Body of pancreas (tissue), 4 donors: ENCODE results near the gene DLG2. TPM values are rescaled to one million over a fixed set of nuclear protein-coding genes. Genes with fewer than 3 reads are reported as not detected.

Experiments used
- ATAC-seq: fragments of 150-250 bp; one replicate; pipeline ENCODE4 v1.9.1; 2016
- DNase-seq, 4 donors: peaks; one replicate each; pipeline ENCODE4 v3.0.0-alpha.2; 2019
- H3K27ac ChIP-seq, 4 donors: fragments of 200-600 bp; sonication (generic); 1 replicate in 3 of 4; 2 replicates in 1 of 4; pipeline versions ENCODE4 v1.5.1 to v1.6.1; 2016 to 2019; ENCODE audit warnings: mild to moderate bottlenecking in 1 of 4, mixed read lengths in 1 of 4, moderate library complexity in 1 of 4
- H3K27me3 ChIP-seq, 2 donors: fragments of 200-600 bp; sonication (generic); one replicate each; pipeline ENCODE4 v1.6.0; 2016; ENCODE audit warnings: mild to moderate bottlenecking in 1 of 2
- H3K36me3 ChIP-seq, 2 donors: fragments of 200-600 bp; sonication (generic); replicated peaks in 1 of 2; 2 replicates each; pipeline ENCODE4 v1.5.1; 2016; ENCODE audit warnings: low read depth in 2 of 2; ENCODE audit not compliant: insufficient read depth in 1 of 2
- H3K4me1 ChIP-seq: fragments of 200-600 bp; sonication (generic); one replicate; pipeline ENCODE4 v1.6.0; 2016
- H3K4me3 ChIP-seq, 2 donors: fragments of 200-600 bp; sonication (generic); 1 replicate in 1 of 2; 2 replicates in 1 of 2; pipeline ENCODE4 v1.5.1; 2016 to 2019
- H3K9me3 ChIP-seq, 3 donors: fragments of 200-600 bp; sonication (generic); 1 replicate in 2 of 3; 2 replicates in 1 of 3; pipeline ENCODE4 v1.5.1; 2016
- CTCF ChIP-seq, 7 experiments: fragments of 450-650 bp in 4 of 7; fragments of 200-600 bp in 3 of 7; sonication (generic) in 3 of 7; IDR thresholded peaks; one replicate each; pipeline ENCODE4 v1.5.1; 2016 to 2019; ENCODE audit warnings: antibody characterized with exemption in 7 of 7
- POLR2A ChIP-seq, 3 donors: fragments of 450-650 bp; IDR thresholded peaks; one replicate each; pipeline ENCODE4 v1.6.1; 2016; ENCODE audit warnings: antibody characterized with exemption in 3 of 3, mild to moderate bottlenecking in 2 of 3
- WGBS, 2 donors: methylation state at CpG; one replicate each; pipeline ENCODE4 v1.1.5; 2017; 5-methylcytosine and 5-hydroxymethylcytosine counted together
- intact Hi-C: fragments of 100-400 bp; cut with DNase I; formaldehyde crosslinking; loops from one replicate; pipeline ENCODE4 v1.15.1; 2023
- total RNA-seq, 2 donors: library from RNA; depleted of rRNA; stranded (reverse); fragments of >200 nt; gene quantifications; one replicate each; pipeline ENCODE4 v1.1.0, GENCODE V29; 2016

DLG2 gene
- total RNA-seq, 2 donors from 2014 or later, result 6.0 to 13.2 TPM

GRCh38 chr11:84260862-84261261 is 1366.3 kb downstream of the DLG2 start:
- TF ChIP-seq CTCF (IDR thresholded peaks at IDR 0.05), result no peak
- no peak for TF ChIP-seq POLR2A (IDR thresholded peaks at IDR 0.05)
- intact Hi-C loops, result no loop called here

GRCh38 chr11:84256618-84257017 is 1370.5 kb downstream of the DLG2 start:
- WGBS, 2 donors, result 90 to 94% methylated on average over 1 of the region's 1 CpG
- Histone ChIP-seq H3K27ac (no peak overlapping the region), H3K9me3 (no peaks in the 10 kb centered on the region), H3K27me3 (no peaks in the 10 kb centered on the region), H3K4me1 (no peaks in the 10 kb centered on the region), H3K4me3 (no peak overlapping the region), H3K36me3 (no peaks in the 10 kb centered on the region)
- no peak for ATAC-seq
- intact Hi-C loops, result loop anchor here (10.0 kb wide), 1 partner anchor 58 kb away; no protein-coding TSS in a partner anchor
- TF ChIP-seq CTCF (IDR thresholded peaks at IDR 0.05), result no peak
- no peak for TF ChIP-seq POLR2A (IDR thresholded peaks at IDR 0.05)
- no peak for DNase-seq

More at GRCh38 chr11:84260862-84261261, 1366.3 kb downstream of the DLG2 start:
- no peak overlapping the region for H3K27ac ChIP-seq
- no peaks in the 10 kb centered on the region for H3K4me1 ChIP-seq
- H3K36me3 ChIP-seq, result no peaks in the 10 kb centered on the region
- WGBS, 2 donors, result 37 to 42% methylated on average over 1 of the region's 1 CpG
- no peaks in the 10 kb centered on the region for H3K27me3 ChIP-seq
- H3K4me3 ChIP-seq, result no peak overlapping the region
- no peaks in the 10 kb centered on the region for H3K9me3 ChIP-seq
- no peak for DNase-seq
- ATAC-seq, result no peak

- 90% methylated on average over 5 of the region's 5 CpGs for WGBS, 2 donors
- no peaks in the 10 kb centered on the region for H3K9me3 ChIP-seq
- intact Hi-C loops, result loop anchor here (10.0 kb wide), 1 partner anchor 59 kb away; no protein-coding TSS in a partner anchor
- no peaks in the 10 kb centered on the region for H3K4me1 ChIP-seq
- TF ChIP-seq CTCF (IDR thresholded peaks at IDR 0.05), result no peak
- no peak for TF ChIP-seq POLR2A (IDR thresholded peaks at IDR 0.05)
- ATAC-seq (no peak), DNase-seq (no peak)
- no peak overlapping the region for H3K4me3 ChIP-seq
- no peak overlapping the region for H3K27ac ChIP-seq
- no peaks in the 10 kb centered on the region for H3K27me3 ChIP-seq
- H3K36me3 ChIP-seq, result no peaks in the 10 kb centered on the region
Observed at GRCh38 chr11:84255483-84255882, 1371.7 kb downstream of the DLG2 start.

- no peak for DNase-seq
- no peak overlapping the region for H3K27ac ChIP-seq
- TF ChIP-seq CTCF (IDR thresholded peaks at IDR 0.05) (no peak), POLR2A (IDR thresholded peaks at IDR 0.05) (no peak)
- H3K4me1 ChIP-seq, result no peaks in the 10 kb centered on the region
- H3K27me3 ChIP-seq, result no peaks in the 10 kb centered on the region
- no peak for ATAC-seq
- intact Hi-C loops, result loop anchor here (10.0 kb wide), 1 partner anchor 64 kb away; no protein-coding TSS in a partner anchor
- no peaks in the 10 kb centered on the region for H3K36me3 ChIP-seq
- no peaks in the 10 kb centered on the region for H3K9me3 ChIP-seq
- 65 to 68% methylated on average over 2 of the region's 2 CpGs for WGBS, 2 donors
- no peak overlapping the region for H3K4me3 ChIP-seq
Observed at GRCh38 chr11:84250834-84251613, 1376.1 kb downstream of the DLG2 start.
